ENCODE measurements around the gene FRS3.

DNA sequence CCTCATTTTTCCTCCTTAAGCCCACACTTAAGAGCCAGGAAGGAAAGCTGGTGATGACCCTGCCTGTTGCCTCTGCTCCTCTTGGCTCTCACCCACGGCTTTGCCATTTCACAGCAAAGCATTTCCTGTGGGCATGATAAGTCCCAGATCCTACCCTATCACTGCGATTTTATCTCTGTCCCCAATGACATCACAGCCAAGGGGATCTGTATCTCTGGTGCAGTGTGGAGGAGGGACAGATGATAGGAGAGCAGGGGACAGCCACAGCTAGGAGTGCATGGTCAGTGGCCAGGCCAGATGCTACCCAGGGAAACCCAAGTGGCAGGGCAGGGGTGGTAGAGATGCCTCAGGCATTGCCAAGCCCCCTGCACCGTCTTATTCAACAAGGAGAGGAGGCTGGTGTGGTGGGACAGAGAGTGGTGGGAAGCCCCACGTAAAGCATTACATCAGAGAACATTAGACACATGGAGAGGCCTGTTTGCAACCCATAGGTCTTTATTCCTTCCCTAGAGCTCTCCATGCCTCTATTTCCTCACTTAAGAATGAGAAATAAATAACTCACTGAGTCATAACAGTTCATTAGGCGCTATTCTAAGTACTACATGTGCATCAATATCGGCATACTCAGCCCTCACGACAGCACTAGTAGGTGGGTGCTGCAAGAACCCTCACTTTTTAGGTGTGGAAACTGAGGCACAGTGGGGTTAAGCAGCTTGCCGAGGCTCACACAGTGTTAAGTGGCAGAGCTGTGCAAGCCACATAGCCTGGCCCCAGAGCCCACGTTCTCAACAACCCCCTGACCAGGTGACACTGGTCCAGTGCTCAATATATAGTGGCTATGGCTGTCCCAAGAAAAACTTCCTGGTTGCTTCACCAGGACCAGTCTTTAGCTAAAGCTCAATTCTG lies 48.9 kb downstream of the FRS3 start:
- TF ChIP-seq, protein P1, sequence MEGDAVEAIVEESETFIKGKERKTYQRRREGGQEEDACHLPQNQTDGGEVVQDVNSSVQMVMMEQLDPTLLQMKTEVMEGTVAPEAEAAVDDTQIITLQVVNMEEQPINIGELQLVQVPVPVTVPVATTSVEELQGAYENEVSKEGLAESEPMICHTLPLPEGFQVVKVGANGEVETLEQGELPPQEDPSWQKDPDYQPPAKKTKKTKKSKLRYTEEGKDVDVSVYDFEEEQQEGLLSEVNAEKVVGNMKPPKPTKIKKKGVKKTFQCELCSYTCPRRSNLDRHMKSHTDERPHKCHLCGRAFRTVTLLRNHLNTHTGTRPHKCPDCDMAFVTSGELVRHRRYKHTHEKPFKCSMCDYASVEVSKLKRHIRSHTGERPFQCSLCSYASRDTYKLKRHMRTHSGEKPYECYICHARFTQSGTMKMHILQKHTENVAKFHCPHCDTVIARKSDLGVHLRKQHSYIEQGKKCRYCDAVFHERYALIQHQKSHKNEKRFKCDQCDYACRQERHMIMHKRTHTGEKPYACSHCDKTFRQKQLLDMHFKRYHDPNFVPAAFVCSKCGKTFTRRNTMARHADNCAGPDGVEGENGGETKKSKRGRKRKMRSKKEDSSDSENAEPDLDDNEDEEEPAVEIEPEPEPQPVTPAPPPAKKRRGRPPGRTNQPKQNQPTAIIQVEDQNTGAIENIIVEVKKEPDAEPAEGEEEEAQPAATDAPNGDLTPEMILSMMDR (IDR thresholded peaks at IDR 0.05), result no peak
- TF ChIP-seq POLR2A (IDR thresholded peaks at IDR 0.05) (no peak), POLR2AphosphoS5 (IDR thresholded peaks at IDR 0.05) (no peak)
